B cell (primary cell): ENCODE results near the gene RILPL2. TPM values are rescaled to one million over a fixed set of nuclear protein-coding genes. Genes with fewer than 3 reads are reported as not detected.

Source experiments
- ATAC-seq: fragments of 200-7000 bp; cut with Tn5 transposase; one replicate; pipeline ENCODE4 v1.10.0; 2021; ENCODE audit warnings: low read depth, mild to moderate bottlenecking, moderate number of reproducible peaks, moderate library complexity
- CTCF ChIA-PET: fragments of 350-600 bp; sonication (Branson Sonifier 250); formaldehyde crosslinking; loops from one replicate; lab custom pipeline; 2021; ENCODE audit warnings: antibody characterized with exemption, inconsistent platforms; lab: Charles Lee
- POLR2A ChIA-PET: fragments of 350-600 bp; sonication (Branson Sonifier 250); formaldehyde crosslinking; loops from one replicate; lab custom pipeline; 2021; ENCODE audit warnings: antibody characterized with exemption; lab: Charles Lee
- DNase-seq: peaks from one replicate; pipeline ENCODE4 v3.0.0; 2013
- H2AFZ ChIP-seq: 2 replicates; pipeline ENCODE4 v1.6.1; 2012; ENCODE audit warnings: mild to moderate bottlenecking, low read depth, low read length; ENCODE audit not compliant: insufficient read depth, poor library complexity, severe bottlenecking
- H3K27ac ChIP-seq, 2 donors: 1 replicate in 1 of 2; 2 replicates in 1 of 2; pipeline ENCODE4 v1.5.1; 2012 to 2013; ENCODE audit warnings: low read length in 2 of 2, mild to moderate bottlenecking in 2 of 2, moderate library complexity in 1 of 2
- H3K27me3 ChIP-seq, 4 experiments: fragments of 200-600 bp in 1 of 4; sonication (generic) in 1 of 4; replicated peaks in 1 of 4; 1 replicate in 2 of 4; 2 replicates in 2 of 4; pipeline versions ENCODE4 v1.6.1 to v1.7.0; 2013 to 2016; ENCODE audit warnings: low read length in 3 of 4, mild to moderate bottlenecking in 2 of 4, mixed read lengths in 1 of 4, moderate library complexity in 1 of 4; ENCODE audit not compliant: insufficient read depth in 4 of 4, control insufficient read depth in 3 of 4; ENCODE audit errors: control extremely low read depth in 1 of 4
- H3K36me3 ChIP-seq, 2 experiments: replicated peaks in 1 of 2; 1 replicate in 1 of 2; 2 replicates in 1 of 2; pipeline versions ENCODE4 v1.6.1 to v1.7.1; 2013; ENCODE audit warnings: low read length in 1 of 2; ENCODE audit not compliant: insufficient read depth in 2 of 2, control insufficient read depth in 1 of 2; ENCODE audit errors: control extremely low read depth in 1 of 2, extremely low read depth in 1 of 2
- H3K4me1 ChIP-seq, 2 donors: fragments of 200-600 bp in 1 of 2; sonication (generic) in 1 of 2; 1 replicate in 1 of 2; 2 replicates in 1 of 2; pipeline versions ENCODE4 v1.5.1 to v1.6.1; 2013 to 2017; ENCODE audit warnings: low read length in 2 of 2; ENCODE audit not compliant: control insufficient read depth in 2 of 2, insufficient read depth in 2 of 2
- H3K4me2 ChIP-seq: replicated peaks from 2 replicates; pipeline ENCODE3; 2012; ENCODE audit warnings: mild to moderate bottlenecking, low read depth, low read length; ENCODE audit not compliant: poor library complexity, severe bottlenecking
- H3K4me3 ChIP-seq, 5 experiments: fragments of 200-600 bp in 1 of 5; sonication (generic) in 1 of 5; 1 replicate in 3 of 5; 2 replicates in 2 of 5; pipeline versions ENCODE4 v1.5.1 to v1.7.0; 2011 to 2016; ENCODE audit warnings: low read length in 4 of 5, mild to moderate bottlenecking in 4 of 5, low read depth in 2 of 5, control low read depth in 1 of 5, moderate library complexity in 1 of 5; ENCODE audit not compliant: insufficient read depth in 1 of 5; ENCODE audit errors: control extremely low read depth in 1 of 5, extremely low read depth in 1 of 5
- H3K79me2 ChIP-seq: fragments of 200-600 bp; sonication (generic); one replicate; pipeline ENCODE4 v1.6.0; 2016; ENCODE audit warnings: low read length; ENCODE audit not compliant: control insufficient read depth, insufficient read depth
- H3K9ac ChIP-seq: fragments of 200-600 bp; sonication (generic); 2 replicates; pipeline ENCODE4 v1.6.1; 2017; ENCODE audit warnings: mild to moderate bottlenecking, low read length, moderate library complexity
- H3K9me3 ChIP-seq, 3 donors: one replicate each; pipeline versions ENCODE4 v1.6.1 to v1.7.1; 2013; ENCODE audit warnings: low read length in 2 of 3; ENCODE audit not compliant: control insufficient read depth in 2 of 3, insufficient read depth in 1 of 3; ENCODE audit errors: control extremely low read depth in 1 of 3
- H4K20me1 ChIP-seq: 2 replicates; pipeline ENCODE4 v1.6.0; 2012; ENCODE audit warnings: mild to moderate bottlenecking, low read length; ENCODE audit not compliant: insufficient read depth, control insufficient read depth, poor library complexity, severe bottlenecking
- H3K27ac Mint-ChIP-seq: one replicate; pipeline ENCODE4 v1.8.0; 2021; ENCODE audit warnings: mixed read lengths
- H3K27me3 Mint-ChIP-seq: one replicate; pipeline ENCODE4 v1.8.0; 2021; ENCODE audit warnings: mixed read lengths
- H3K4me1 Mint-ChIP-seq: one replicate; pipeline ENCODE4 v1.8.0; 2021; ENCODE audit warnings: mixed read lengths
- H3K4me3 Mint-ChIP-seq: one replicate; pipeline ENCODE4 v1.8.0; 2021; ENCODE audit warnings: mixed read lengths
- H3K9me3 Mint-ChIP-seq: one replicate; pipeline ENCODE4 v1.8.0; 2022; ENCODE audit warnings: mixed read lengths; ENCODE audit not compliant: insufficient read depth
- CTCF ChIP-seq: fragments of 200-600 bp; IDR thresholded peaks from one replicate; pipeline ENCODE4 v1.8.0; 2022; ENCODE audit warnings: antibody characterized with exemption, mild to moderate bottlenecking
- EZH2 ChIP-seq: IDR thresholded peaks from 2 replicates; pipeline ENCODE4 v1.6.1; 2012; ENCODE audit warnings: borderline replicate concordance, low read depth, mild to moderate bottlenecking, moderate library complexity, low read length; ENCODE audit not compliant: insufficient read depth, poor library complexity, severe bottlenecking
- WGBS: methylation state at CpG from one replicate; pipeline ENCODE4 v1.1.5; 2013; ENCODE audit warnings: missing lambda C conversion rate; ENCODE audit not compliant: insufficient coverage; 5-methylcytosine and 5-hydroxymethylcytosine counted together
- intact Hi-C: fragments of 100-400 bp; cut with micrococcal nuclease; formaldehyde crosslinking; loops from one replicate; pipeline ENCODE4 v1.10.0; 2022
- polyA plus RNA-seq: library from polyadenylated mRNA; depleted of rRNA; stranded (reverse); fragments of >200 nt; gene quantifications from 2 replicates; pipeline ENCODE4 v1.2.3, GENCODE V29; 2012
- total RNA-seq, 2 donors: library from RNA; stranded (reverse); fragments of 120-200 nt in 1 of 2; gene quantifications; 1 replicate in 1 of 2; 2 replicates in 1 of 2; pipeline versions ENCODE4 v1.2.3 to v1.2.4, GENCODE V29; 2013 to 2022

Gene RILPL2
- total and polyA plus RNA-seq, 2 donors (not counting 1 experiment from before 2014, with no cell fraction given) = 4.0 to 12.6 TPM

GRCh38 chr12:123404581-123404980 is 31.9 kb downstream of the RILPL2 start:
- TF ChIP-seq CTCF (no peak), EZH2 (no peak)
- no peak overlapping the region for H3K4me3 Mint-ChIP-seq
- H3K27ac ChIP-seq = no peak overlapping the region
- peaks cover 2 to 46% of the 10 kb centered on the region in 2 experiments for H3K36me3 ChIP-seq
- ATAC-seq (peak; percentile 77), DNase-seq (peak; percentile 40)
- WGBS = 84% methylated on average over 4 of the region's 9 CpGs
- H4K20me1 ChIP-seq = peaks cover 5% of the 10 kb centered on the region
- H3K4me1 ChIP-seq = no peaks in the 10 kb centered on the region
- no peaks in the 10 kb centered on the region for H3K27me3 ChIP-seq
- H3K4me1 Mint-ChIP-seq = peaks cover 12% of the 10 kb centered on the region
- H3K79me2 ChIP-seq = peaks cover 20% of the 10 kb centered on the region
- no peak overlapping the region for H3K27ac Mint-ChIP-seq
- H3K9me3 Mint-ChIP-seq = no peaks in the 10 kb centered on the region
- no peak overlapping the region for H3K4me2 ChIP-seq
- CTCF ChIA-PET = interaction anchor here (0.5 to 0.6 kb wide), 2 partner anchors 16 to 64 kb away, joined by 3 to 4 read pairs; no protein-coding TSS in a partner anchor
- POLR2A ChIA-PET = no interaction called here
- H3K4me3 ChIP-seq = no peak overlapping the region
- intact Hi-C loops = no loop called here
- H2AFZ ChIP-seq = no peak overlapping the region
- no peak overlapping the region for H3K9ac ChIP-seq
- H3K27me3 Mint-ChIP-seq = no peaks in the 10 kb centered on the region
- no peaks in the 10 kb centered on the region for H3K9me3 ChIP-seq

GRCh38 chr12:123401753-123402683 is 34.5 kb downstream of the RILPL2 start:
- ATAC-seq (no peak), DNase-seq (no peak)
- Mint-ChIP-seq H3K4me1 (peaks cover 8% of the 10 kb centered on the region), H3K27me3 (no peaks in the 10 kb centered on the region), H3K9me3 (no peaks in the 10 kb centered on the region), H3K4me3 (no peak overlapping the region), H3K27ac (peak overlapping the region; percentile 22)
- H3K27ac ChIP-seq = no peak overlapping the region
- no peak overlapping the region for H3K4me2 ChIP-seq
- CTCF ChIA-PET = no interaction called here
- POLR2A ChIA-PET = no interaction called here
- no peak overlapping the region for H3K4me3 ChIP-seq
- WGBS = 92% methylated on average over 8 of the region's 15 CpGs
- peaks cover 4 to 54% of the 10 kb centered on the region in 2 experiments for H3K36me3 ChIP-seq
- H3K79me2 ChIP-seq = peaks cover 46% of the 10 kb centered on the region
- TF ChIP-seq EZH2 (no peak), CTCF (no peak)
- no peaks in the 10 kb centered on the region for H3K27me3 ChIP-seq
- intact Hi-C loops = no loop called here
- no peak overlapping the region for H3K9ac ChIP-seq
- no peaks in the 10 kb centered on the region for H3K9me3 ChIP-seq
- no peak overlapping the region for H2AFZ ChIP-seq
- H3K4me1 ChIP-seq = no peaks in the 10 kb centered on the region
- H4K20me1 ChIP-seq = peaks cover 18% of the 10 kb centered on the region
